GM23338 (cell line): ENCODE results near the gene CENPO. TPM values are rescaled to one million over a fixed set of nuclear protein-coding genes. Genes with fewer than 3 reads are reported as not detected.

Experiments used
- ATAC-seq: fragments of 200-7000 bp; cut with Tn5 transposase; 3 replicates; pipeline ENCODE4 v1.9.1; 2020
- DNase-seq: peaks from one replicate; pipeline ENCODE4 v3.0.0-alpha.2; 2015; ENCODE audit warnings: low spot score
- H2AFZ ChIP-seq: fragments of 200-600 bp; sonication (generic); 2 replicates; pipeline ENCODE4 v1.8.0; 2016; ENCODE audit warnings: antibody characterized with exemption, mild to moderate bottlenecking, moderate library complexity
- H3F3A ChIP-seq: fragments of 200-600 bp; sonication (generic); replicated peaks from 2 replicates; pipeline ENCODE4 v1.8.0; 2017; ENCODE audit warnings: antibody characterized with exemption, mixed run types, low read depth
- H3K27ac ChIP-seq: fragments of 200-600 bp; sonication (generic); 2 replicates; pipeline ENCODE4 v1.6.1; 2016; ENCODE audit warnings: low read depth
- H3K27me3 ChIP-seq: fragments of 200-600 bp; sonication (generic); 2 replicates; pipeline ENCODE4 v1.8.0; 2016; ENCODE audit warnings: mild to moderate bottlenecking, mixed run types, moderate library complexity; ENCODE audit not compliant: insufficient read depth
- H3K36me3 ChIP-seq: fragments of 200-600 bp; sonication (generic); 2 replicates; pipeline ENCODE4 v1.8.0; 2016; ENCODE audit warnings: mild to moderate bottlenecking; ENCODE audit not compliant: insufficient read depth
- H3K4me1 ChIP-seq: fragments of 200-600 bp; sonication (generic); 2 replicates; pipeline ENCODE4 v1.8.0; 2016; ENCODE audit warnings: mild to moderate bottlenecking, moderate library complexity; ENCODE audit not compliant: insufficient read depth
- H3K4me2 ChIP-seq: fragments of 200-600 bp; sonication (generic); 2 replicates; pipeline ENCODE4 v1.7.1; 2017; ENCODE audit warnings: mixed run types
- H3K4me3 ChIP-seq: fragments of 200-600 bp; sonication (generic); 2 replicates; pipeline ENCODE4 v1.6.1; 2016; ENCODE audit warnings: mixed run types
- H3K79me2 ChIP-seq: fragments of 200-600 bp; sonication (generic); replicated peaks from 2 replicates; pipeline ENCODE4 v1.8.0; 2017; ENCODE audit warnings: mild to moderate bottlenecking; ENCODE audit not compliant: insufficient read depth
- H3K9me2 ChIP-seq: fragments of 200-600 bp; sonication (generic); 2 replicates; pipeline ENCODE4 v1.8.0; 2017; ENCODE audit not compliant: insufficient read depth
- H4K20me1 ChIP-seq: fragments of 200-600 bp; sonication (generic); replicated peaks from 2 replicates; pipeline ENCODE4 v1.8.0; 2017; ENCODE audit warnings: mild to moderate bottlenecking; ENCODE audit not compliant: insufficient read depth
- H3K27ac Mint-ChIP-seq: 2 replicates; pipeline ENCODE4 v1.8.0; 2020; ENCODE audit warnings: inconsistent platforms, mild to moderate bottlenecking, moderate library complexity, mixed read lengths
- H3K27me3 Mint-ChIP-seq: 3 replicates; pipeline ENCODE4 v1.8.0; 2022; ENCODE audit warnings: low read depth, mild to moderate bottlenecking, moderate library complexity, mixed read lengths, inconsistent platforms; ENCODE audit not compliant: insufficient read depth, poor library complexity
- H3K36me3 Mint-ChIP-seq: 3 replicates; pipeline ENCODE4 v1.8.0; 2021; ENCODE audit warnings: low read depth, mild to moderate bottlenecking, inconsistent platforms, moderate library complexity, mixed read lengths
- H3K4me1 Mint-ChIP-seq: 3 replicates; pipeline ENCODE4 v1.8.0; 2020; ENCODE audit warnings: mild to moderate bottlenecking, inconsistent platforms, mixed read lengths
- H3K4me3 Mint-ChIP-seq: 3 replicates; pipeline ENCODE4 v1.8.0; 2021; ENCODE audit warnings: moderate library complexity, mild to moderate bottlenecking, inconsistent platforms, mixed read lengths
- H3K9me3 Mint-ChIP-seq: 3 replicates; pipeline ENCODE4 v1.8.0; 2020; ENCODE audit warnings: moderate library complexity, mild to moderate bottlenecking, inconsistent platforms, mixed read lengths
- CREB1 ChIP-seq: fragments of 250-450 bp; sonication (Bioruptor Pico); IDR thresholded peaks from 2 replicates; pipeline ENCODE4 v1.5.0; 2020; ENCODE audit warnings: low read depth, mild to moderate bottlenecking, moderate library complexity
- EZH2 ChIP-seq: fragments of 200-600 bp; sonication (generic); IDR thresholded peaks from one replicate; pipeline ENCODE4 v1.8.0; 2017; ENCODE audit warnings: antibody characterized with exemption, mild to moderate bottlenecking, low read depth; ENCODE audit not compliant: unreplicated experiment
- EZH2phosphoT487 ChIP-seq: fragments of 200-600 bp; sonication (generic); IDR thresholded peaks from one replicate; pipeline ENCODE4 v1.8.1; 2018; ENCODE audit warnings: antibody characterized with exemption; ENCODE audit not compliant: unreplicated experiment
- JUNB ChIP-seq: IDR thresholded peaks from one replicate; pipeline ENCODE4 v1.6.1; 2016; ENCODE audit warnings: antibody characterized with exemption; ENCODE audit not compliant: unreplicated experiment
- NANOG ChIP-seq: IDR thresholded peaks from 2 replicates; pipeline ENCODE4 v1.6.1; 2016; ENCODE audit warnings: antibody characterized with exemption, borderline replicate concordance
- POLR2AphosphoS5 ChIP-seq: IDR thresholded peaks from 2 replicates; pipeline ENCODE4 v1.6.1; 2016; ENCODE audit warnings: antibody characterized with exemption, low read depth
- STAT1 ChIP-seq: IDR thresholded peaks from one replicate; pipeline ENCODE4 v1.6.1; 2016; ENCODE audit warnings: antibody characterized with exemption; ENCODE audit not compliant: unreplicated experiment
- ZNF114 ChIP-seq: fragments of 250-450 bp; sonication (Bioruptor Pico); IDR thresholded peaks from 2 replicates; pipeline ENCODE4 v1.5.0; 2020; ENCODE audit warnings: mild to moderate bottlenecking, moderate library complexity
- ZNF331 ChIP-seq: fragments of 250-450 bp; sonication (Bioruptor Pico); IDR thresholded peaks from 2 replicates; pipeline ENCODE4 v1.5.0; 2020; ENCODE audit warnings: low read depth, mild to moderate bottlenecking, moderate library complexity
- polyA plus RNA-seq: library from polyadenylated mRNA; unstranded; fragments of >200 nt; fragmentation: Nextera tagmentation; extraction: Ambion mirVana; gene quantifications from 2 replicates; pipeline ENCODE4 v1.2.1, GENCODE V29; 2016
- total RNA-seq: library from RNA; depleted of rRNA; stranded (reverse); fragments of >200 nt; shearing (Covaris generic); gene quantifications from 2 replicates; pipeline ENCODE4 v1.2.3, GENCODE V29; 2014
- TF ChIP-seq, protein P1 (sequence below): IDR thresholded peaks from 2 replicates; pipeline ENCODE4 v1.6.1; 2016; ENCODE audit warnings: antibody characterized with exemption
- TF ChIP-seq, protein P2 (sequence below): fragments of 250-450 bp; sonication (Bioruptor Pico); IDR thresholded peaks from 2 replicates; pipeline ENCODE4 v1.5.0; 2020; ENCODE audit warnings: mild to moderate bottlenecking, moderate library complexity
- TF ChIP-seq, protein P3 (sequence below), 2 experiments: fragments of 200-600 bp in 1 of 2; sonication (generic) in 1 of 2; conservative IDR thresholded peaks; 2 replicates each; pipeline versions ENCODE4 v1.5.1 to v1.6.1; 2016 to 2017; ENCODE audit warnings: antibody characterized with exemption in 2 of 2, low read depth in 2 of 2, mild to moderate bottlenecking in 2 of 2, moderate library complexity in 1 of 2
- TF ChIP-seq, protein P4 (sequence below): IDR thresholded peaks from one replicate; pipeline ENCODE4 v1.6.1; 2018; ENCODE audit warnings: antibody characterized with exemption; ENCODE audit not compliant: unreplicated experiment

Gene CENPO
- total and polyA plus RNA-seq, 2 experiments from 2014 or later, result 27.0 to 44.7 TPM

DNA sequence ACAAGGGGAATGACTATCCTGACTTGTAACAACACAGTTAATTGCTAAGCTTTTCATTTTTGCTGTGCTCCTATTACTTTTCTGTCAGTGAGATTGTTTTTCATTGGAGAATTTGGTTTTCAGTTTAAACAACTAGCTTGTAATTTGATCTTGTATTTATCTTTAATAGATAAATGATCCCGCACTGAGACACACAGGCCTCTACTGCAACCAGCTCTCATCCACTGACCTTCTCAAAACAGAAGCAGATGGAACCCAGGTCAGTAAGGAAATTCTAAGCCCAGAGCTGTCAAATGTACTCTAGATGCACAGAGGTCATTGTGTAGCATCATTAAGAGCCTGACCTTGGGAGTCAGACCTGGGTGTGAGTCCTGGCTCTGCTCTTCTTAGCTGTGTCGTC is 30.7 kb upstream of the CENPO start:
- Mint-ChIP-seq H3K27me3 (peaks cover 5% of the 10 kb centered on the region), H3K27ac (no peak overlapping the region), H3K4me3 (no peak overlapping the region), H3K4me1 (no peaks in the 10 kb centered on the region), H3K9me3 (no peaks in the 10 kb centered on the region), H3K36me3 (peaks cover 3% of the 10 kb centered on the region; the same call in 2 of the 3 replicates)
- H3K4me2 ChIP-seq, result no peak overlapping the region
- no peaks in the 10 kb centered on the region for H4K20me1 ChIP-seq
- ATAC-seq (no peak), DNase-seq (no peak)
- no peaks in the 10 kb centered on the region for H3K27me3 ChIP-seq
- H3K79me2 ChIP-seq, result no peaks in the 10 kb centered on the region
- no peaks in the 10 kb centered on the region for H3F3A ChIP-seq
- no peak overlapping the region for H3K4me3 ChIP-seq
- TF ChIP-seq, protein P1, sequence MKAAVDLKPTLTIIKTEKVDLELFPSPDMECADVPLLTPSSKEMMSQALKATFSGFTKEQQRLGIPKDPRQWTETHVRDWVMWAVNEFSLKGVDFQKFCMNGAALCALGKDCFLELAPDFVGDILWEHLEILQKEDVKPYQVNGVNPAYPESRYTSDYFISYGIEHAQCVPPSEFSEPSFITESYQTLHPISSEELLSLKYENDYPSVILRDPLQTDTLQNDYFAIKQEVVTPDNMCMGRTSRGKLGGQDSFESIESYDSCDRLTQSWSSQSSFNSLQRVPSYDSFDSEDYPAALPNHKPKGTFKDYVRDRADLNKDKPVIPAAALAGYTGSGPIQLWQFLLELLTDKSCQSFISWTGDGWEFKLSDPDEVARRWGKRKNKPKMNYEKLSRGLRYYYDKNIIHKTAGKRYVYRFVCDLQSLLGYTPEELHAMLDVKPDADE, result no peak
- TF ChIP-seq, protein P2, sequence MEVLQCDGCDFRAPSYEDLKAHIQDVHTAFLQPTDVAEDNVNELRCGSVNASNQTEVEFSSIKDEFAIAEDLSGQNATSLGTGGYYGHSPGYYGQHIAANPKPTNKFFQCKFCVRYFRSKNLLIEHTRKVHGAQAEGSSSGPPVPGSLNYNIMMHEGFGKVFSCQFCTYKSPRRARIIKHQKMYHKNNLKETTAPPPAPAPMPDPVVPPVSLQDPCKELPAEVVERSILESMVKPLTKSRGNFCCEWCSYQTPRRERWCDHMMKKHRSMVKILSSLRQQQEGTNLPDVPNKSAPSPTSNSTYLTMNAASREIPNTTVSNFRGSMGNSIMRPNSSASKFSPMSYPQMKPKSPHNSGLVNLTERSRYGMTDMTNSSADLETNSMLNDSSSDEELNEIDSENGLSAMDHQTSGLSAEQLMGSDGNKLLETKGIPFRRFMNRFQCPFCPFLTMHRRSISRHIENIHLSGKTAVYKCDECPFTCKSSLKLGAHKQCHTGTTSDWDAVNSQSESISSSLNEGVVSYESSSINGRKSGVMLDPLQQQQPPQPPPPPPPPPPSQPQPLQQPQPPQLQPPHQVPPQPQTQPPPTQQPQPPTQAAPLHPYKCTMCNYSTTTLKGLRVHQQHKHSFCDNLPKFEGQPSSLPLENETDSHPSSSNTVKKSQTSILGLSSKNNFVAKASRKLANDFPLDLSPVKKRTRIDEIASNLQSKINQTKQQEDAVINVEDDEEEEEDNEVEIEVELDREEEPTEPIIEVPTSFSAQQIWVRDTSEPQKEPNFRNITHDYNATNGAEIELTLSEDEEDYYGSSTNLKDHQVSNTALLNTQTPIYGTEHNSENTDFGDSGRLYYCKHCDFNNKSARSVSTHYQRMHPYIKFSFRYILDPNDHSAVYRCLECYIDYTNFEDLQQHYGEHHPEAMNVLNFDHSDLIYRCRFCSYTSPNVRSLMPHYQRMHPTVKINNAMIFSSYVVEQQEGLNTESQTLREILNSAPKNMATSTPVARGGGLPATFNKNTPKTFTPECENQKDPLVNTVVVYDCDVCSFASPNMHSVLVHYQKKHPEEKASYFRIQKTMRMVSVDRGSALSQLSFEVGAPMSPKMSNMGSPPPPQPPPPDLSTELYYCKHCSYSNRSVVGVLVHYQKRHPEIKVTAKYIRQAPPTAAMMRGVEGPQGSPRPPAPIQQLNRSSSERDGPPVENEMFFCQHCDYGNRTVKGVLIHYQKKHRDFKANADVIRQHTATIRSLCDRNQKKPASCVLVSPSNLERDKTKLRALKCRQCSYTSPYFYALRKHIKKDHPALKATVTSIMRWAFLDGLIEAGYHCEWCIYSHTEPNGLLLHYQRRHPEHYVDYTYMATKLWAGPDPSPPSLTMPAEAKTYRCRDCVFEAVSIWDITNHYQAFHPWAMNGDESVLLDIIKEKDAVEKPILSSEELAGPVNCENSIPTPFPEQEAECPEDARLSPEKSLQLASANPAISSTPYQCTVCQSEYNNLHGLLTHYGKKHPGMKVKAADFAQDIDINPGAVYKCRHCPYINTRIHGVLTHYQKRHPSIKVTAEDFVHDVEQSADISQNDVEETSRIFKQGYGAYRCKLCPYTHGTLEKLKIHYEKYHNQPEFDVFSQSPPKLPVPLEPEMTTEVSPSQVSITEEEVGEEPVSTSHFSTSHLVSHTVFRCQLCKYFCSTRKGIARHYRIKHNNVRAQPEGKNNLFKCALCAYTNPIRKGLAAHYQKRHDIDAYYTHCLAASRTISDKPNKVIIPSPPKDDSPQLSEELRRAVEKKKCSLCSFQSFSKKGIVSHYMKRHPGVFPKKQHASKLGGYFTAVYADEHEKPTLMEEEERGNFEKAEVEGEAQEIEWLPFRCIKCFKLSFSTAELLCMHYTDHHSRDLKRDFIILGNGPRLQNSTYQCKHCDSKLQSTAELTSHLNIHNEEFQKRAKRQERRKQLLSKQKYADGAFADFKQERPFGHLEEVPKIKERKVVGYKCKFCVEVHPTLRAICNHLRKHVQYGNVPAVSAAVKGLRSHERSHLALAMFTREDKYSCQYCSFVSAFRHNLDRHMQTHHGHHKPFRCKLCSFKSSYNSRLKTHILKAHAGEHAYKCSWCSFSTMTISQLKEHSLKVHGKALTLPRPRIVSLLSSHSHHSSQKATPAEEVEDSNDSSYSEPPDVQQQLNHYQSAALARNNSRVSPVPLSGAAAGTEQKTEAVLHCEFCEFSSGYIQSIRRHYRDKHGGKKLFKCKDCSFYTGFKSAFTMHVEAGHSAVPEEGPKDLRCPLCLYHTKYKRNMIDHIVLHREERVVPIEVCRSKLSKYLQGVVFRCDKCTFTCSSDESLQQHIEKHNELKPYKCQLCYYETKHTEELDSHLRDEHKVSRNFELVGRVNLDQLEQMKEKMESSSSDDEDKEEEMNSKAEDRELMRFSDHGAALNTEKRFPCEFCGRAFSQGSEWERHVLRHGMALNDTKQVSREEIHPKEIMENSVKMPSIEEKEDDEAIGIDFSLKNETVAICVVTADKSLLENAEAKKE, result no peak
- TF ChIP-seq JUNB, result no peak
- TF ChIP-seq, protein P3, sequence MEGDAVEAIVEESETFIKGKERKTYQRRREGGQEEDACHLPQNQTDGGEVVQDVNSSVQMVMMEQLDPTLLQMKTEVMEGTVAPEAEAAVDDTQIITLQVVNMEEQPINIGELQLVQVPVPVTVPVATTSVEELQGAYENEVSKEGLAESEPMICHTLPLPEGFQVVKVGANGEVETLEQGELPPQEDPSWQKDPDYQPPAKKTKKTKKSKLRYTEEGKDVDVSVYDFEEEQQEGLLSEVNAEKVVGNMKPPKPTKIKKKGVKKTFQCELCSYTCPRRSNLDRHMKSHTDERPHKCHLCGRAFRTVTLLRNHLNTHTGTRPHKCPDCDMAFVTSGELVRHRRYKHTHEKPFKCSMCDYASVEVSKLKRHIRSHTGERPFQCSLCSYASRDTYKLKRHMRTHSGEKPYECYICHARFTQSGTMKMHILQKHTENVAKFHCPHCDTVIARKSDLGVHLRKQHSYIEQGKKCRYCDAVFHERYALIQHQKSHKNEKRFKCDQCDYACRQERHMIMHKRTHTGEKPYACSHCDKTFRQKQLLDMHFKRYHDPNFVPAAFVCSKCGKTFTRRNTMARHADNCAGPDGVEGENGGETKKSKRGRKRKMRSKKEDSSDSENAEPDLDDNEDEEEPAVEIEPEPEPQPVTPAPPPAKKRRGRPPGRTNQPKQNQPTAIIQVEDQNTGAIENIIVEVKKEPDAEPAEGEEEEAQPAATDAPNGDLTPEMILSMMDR (conservative IDR thresholded peaks at IDR 0.05; ENCODE audit: low read depth in 2 of 2), result no peak
- no peak for TF ChIP-seq STAT1
- no peak for TF ChIP-seq ZNF331
- TF ChIP-seq, protein P4, sequence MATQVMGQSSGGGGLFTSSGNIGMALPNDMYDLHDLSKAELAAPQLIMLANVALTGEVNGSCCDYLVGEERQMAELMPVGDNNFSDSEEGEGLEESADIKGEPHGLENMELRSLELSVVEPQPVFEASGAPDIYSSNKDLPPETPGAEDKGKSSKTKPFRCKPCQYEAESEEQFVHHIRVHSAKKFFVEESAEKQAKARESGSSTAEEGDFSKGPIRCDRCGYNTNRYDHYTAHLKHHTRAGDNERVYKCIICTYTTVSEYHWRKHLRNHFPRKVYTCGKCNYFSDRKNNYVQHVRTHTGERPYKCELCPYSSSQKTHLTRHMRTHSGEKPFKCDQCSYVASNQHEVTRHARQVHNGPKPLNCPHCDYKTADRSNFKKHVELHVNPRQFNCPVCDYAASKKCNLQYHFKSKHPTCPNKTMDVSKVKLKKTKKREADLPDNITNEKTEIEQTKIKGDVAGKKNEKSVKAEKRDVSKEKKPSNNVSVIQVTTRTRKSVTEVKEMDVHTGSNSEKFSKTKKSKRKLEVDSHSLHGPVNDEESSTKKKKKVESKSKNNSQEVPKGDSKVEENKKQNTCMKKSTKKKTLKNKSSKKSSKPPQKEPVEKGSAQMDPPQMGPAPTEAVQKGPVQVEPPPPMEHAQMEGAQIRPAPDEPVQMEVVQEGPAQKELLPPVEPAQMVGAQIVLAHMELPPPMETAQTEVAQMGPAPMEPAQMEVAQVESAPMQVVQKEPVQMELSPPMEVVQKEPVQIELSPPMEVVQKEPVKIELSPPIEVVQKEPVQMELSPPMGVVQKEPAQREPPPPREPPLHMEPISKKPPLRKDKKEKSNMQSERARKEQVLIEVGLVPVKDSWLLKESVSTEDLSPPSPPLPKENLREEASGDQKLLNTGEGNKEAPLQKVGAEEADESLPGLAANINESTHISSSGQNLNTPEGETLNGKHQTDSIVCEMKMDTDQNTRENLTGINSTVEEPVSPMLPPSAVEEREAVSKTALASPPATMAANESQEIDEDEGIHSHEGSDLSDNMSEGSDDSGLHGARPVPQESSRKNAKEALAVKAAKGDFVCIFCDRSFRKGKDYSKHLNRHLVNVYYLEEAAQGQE, result no peak
- TF ChIP-seq EZH2, result no peak
- no peak for TF ChIP-seq ZNF114 (CRISPR knock-in tag)
- TF ChIP-seq EZH2phosphoT487, result no peak
- TF ChIP-seq NANOG, result no peak
- TF ChIP-seq CREB1, result no peak
- TF ChIP-seq POLR2AphosphoS5, result no peak
- H3K4me1 ChIP-seq, result no peaks in the 10 kb centered on the region
- H3K36me3 ChIP-seq, result peaks cover 7% of the 10 kb centered on the region; the same call in 1 of the 2 replicates
- H2AFZ ChIP-seq, result no peak overlapping the region
- H3K9me2 ChIP-seq, result no peaks in the 10 kb centered on the region
- no peak overlapping the region for H3K27ac ChIP-seq
